Parathyroid adenoma (tissue), 2 donors: Measurements from ENCODE around the gene PSPN.
A peak's percentile ranks its signal among the peaks of the same experiment; 100 is the strongest.
"Not testable (repeated sequence)": the region's sequence is repeated elsewhere in the genome, so short reads cannot be mapped to it uniquely, and the experiment has no call there.

ENCODE experiments used
- H2AFZ ChIP-seq: fragments of 300-600 bp; sonication (generic); one replicate; pipeline ENCODE4 v1.7.0; 2017; ENCODE audit warnings: antibody characterized with exemption, mild to moderate bottlenecking
- H3K27ac ChIP-seq: fragments of 300-600 bp; sonication (generic); one replicate; pipeline ENCODE4 v1.7.0; 2017
- H3K27me3 ChIP-seq: fragments of 300-600 bp; sonication (generic); one replicate; pipeline ENCODE4 v1.7.0; 2017; ENCODE audit warnings: low read length; ENCODE audit not compliant: control insufficient read depth, insufficient read depth
- H3K36me3 ChIP-seq: fragments of 300-600 bp; sonication (generic); one replicate; pipeline ENCODE4 v1.7.0; 2017; ENCODE audit warnings: low read length; ENCODE audit not compliant: control insufficient read depth, insufficient read depth
- H3K4me1 ChIP-seq: fragments of 300-600 bp; sonication (generic); one replicate; pipeline ENCODE4 v1.7.0; 2017; ENCODE audit warnings: control low read depth
- H3K4me2 ChIP-seq: fragments of 300-600 bp; sonication (generic); one replicate; pipeline ENCODE4 v1.7.0; 2017; ENCODE audit warnings: low read length
- H3K4me3 ChIP-seq: fragments of 300-600 bp; sonication (generic); one replicate; pipeline ENCODE4 v1.7.0; 2017; ENCODE audit warnings: low read depth, low read length
- H3K79me2 ChIP-seq: fragments of 300-600 bp; sonication (generic); one replicate; pipeline ENCODE4 v1.7.0; 2017; ENCODE audit warnings: control low read depth
- H3K9ac ChIP-seq: fragments of 300-600 bp; sonication (generic); one replicate; pipeline ENCODE4 v1.7.0; 2017; ENCODE audit warnings: mild to moderate bottlenecking
- H3K9me3 ChIP-seq: fragments of 300-600 bp; sonication (generic); one replicate; pipeline ENCODE4 v1.7.0; 2017; ENCODE audit warnings: low read length; ENCODE audit not compliant: control insufficient read depth
- CTCF ChIP-seq: fragments of 300-600 bp; sonication (generic); IDR thresholded peaks from one replicate; pipeline ENCODE4 v1.7.0; 2017; ENCODE audit warnings: antibody characterized with exemption, mild to moderate bottlenecking
- donor health status: primary hyperparathyroidism.

The PSPN gene

DNA sequence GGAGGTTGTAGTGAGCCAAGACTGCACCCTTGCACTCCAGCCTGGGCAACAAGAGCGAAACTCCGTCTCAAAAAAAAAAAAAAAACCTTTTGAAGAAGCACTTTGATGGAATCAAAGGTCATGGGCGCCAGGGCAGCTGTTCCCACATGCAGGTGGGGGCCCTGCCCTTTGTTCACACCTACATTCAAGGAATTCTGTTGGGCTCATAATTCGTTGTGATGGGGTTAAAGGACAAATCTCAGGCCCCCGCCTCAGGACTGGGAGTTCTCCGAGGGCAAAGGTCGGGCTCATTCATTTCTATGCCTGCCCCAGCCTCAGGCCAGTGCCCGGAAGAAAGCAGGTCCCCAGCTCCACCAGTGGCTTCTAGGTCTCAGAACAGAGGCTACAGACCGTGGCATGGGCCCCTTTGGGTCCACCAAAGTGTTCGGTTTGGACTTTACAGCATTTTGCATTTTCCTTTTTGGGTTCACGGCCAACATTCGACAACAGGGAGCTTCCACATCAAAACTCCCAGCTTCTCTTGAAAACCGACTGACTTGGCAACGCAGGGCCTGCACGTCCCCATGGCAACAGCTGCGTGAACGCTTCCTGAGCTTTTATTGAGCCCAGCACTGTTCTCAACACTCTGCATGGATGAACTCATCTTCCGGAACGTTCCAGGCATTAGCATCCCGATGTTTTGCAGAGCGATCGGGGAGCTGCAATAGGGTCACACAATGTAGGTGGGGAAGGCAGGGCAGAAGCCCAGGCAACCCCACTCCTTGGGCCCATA is 27.3 kb upstream of the PSPN start:
- Histone ChIP-seq H2AFZ (peak overlapping the region; percentile 79), H3K4me1 (no peaks in the 10 kb centered on the region), H3K9ac (no peak overlapping the region), H3K9me3 (no peaks in the 10 kb centered on the region), H3K79me2 (no peaks in the 10 kb centered on the region), H3K27ac (no peak overlapping the region), H3K27me3 (no peaks in the 10 kb centered on the region), H3K4me2 (no peak overlapping the region), H3K4me3 (no peak overlapping the region), H3K36me3 (no peaks in the 10 kb centered on the region)
- no peak for TF ChIP-seq CTCF

DNA sequence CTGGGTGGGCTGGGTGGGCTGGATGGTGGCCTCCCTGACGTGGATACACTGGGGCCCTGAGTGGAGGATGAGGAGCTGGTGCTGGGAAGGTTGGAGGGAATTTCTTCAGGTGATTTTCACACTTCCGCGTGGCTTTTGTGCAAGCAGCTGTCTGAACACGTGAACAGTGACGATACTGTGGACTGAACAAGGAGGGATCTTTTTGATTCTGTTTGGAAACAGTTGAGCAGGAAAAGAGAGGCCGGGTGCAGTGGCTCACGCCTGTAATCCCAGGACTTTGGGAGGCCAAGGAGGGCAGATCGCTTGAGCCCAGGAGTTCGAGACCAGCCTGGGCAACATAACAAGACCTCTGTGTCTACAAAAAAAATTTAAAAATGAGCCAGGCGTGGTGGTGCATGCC is 26.3 kb upstream of the PSPN start:
- Histone ChIP-seq H3K4me3 (no peak overlapping the region), H3K79me2 (no peaks in the 10 kb centered on the region), H2AFZ (no peak overlapping the region), H3K4me2 (no peak overlapping the region), H3K9me3 (no peaks in the 10 kb centered on the region), H3K9ac (no peak overlapping the region), H3K27ac (no peak overlapping the region), H3K4me1 (no peaks in the 10 kb centered on the region), H3K36me3 (no peaks in the 10 kb centered on the region), H3K27me3 (no peaks in the 10 kb centered on the region)
- TF ChIP-seq CTCF = no peak

- H3K4me2 ChIP-seq, H3K27me3 ChIP-seq, H3K79me2 ChIP-seq, H3K9me3 ChIP-seq, H3K9ac ChIP-seq, H3K4me1 ChIP-seq, H3K27ac ChIP-seq, H2AFZ ChIP-seq, H3K36me3 ChIP-seq, H3K4me3 ChIP-seq: not testable (repeated sequence)
Measured at GRCh38 chr19:6400062-6400944, 24.6 kb upstream of the PSPN start.

DNA sequence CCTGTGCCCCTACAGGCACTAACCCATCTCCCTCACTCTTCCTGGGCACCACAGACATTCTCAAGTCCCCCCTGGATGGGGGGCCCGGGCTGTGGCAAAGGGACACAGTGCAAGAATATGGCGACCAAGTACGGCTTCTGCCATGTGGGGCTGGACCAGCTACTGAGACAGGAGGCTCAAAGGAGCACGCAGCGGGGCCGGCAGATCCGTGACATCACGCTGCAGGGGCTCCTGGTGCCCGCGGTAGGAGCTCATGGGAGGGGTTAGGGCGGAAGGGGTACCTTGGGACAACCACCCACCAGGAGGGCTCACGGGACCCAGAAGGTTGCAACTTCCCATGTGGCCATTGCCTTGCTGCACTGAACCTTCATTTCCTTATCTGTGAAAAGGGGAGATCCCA is 20.6 kb upstream of the PSPN start:
- Histone ChIP-seq H3K4me2 (no peak overlapping the region), H3K9me3 (no peaks in the 10 kb centered on the region), H3K27me3 (no peaks in the 10 kb centered on the region), H3K9ac (no peak overlapping the region), H2AFZ (no peak overlapping the region), H3K27ac (no peak overlapping the region), H3K36me3 (no peaks in the 10 kb centered on the region), H3K79me2 (peaks cover 8% of the 10 kb centered on the region), H3K4me1 (peaks cover 7% of the 10 kb centered on the region), H3K4me3 (no peak overlapping the region)
- TF ChIP-seq CTCF = no peak

DNA sequence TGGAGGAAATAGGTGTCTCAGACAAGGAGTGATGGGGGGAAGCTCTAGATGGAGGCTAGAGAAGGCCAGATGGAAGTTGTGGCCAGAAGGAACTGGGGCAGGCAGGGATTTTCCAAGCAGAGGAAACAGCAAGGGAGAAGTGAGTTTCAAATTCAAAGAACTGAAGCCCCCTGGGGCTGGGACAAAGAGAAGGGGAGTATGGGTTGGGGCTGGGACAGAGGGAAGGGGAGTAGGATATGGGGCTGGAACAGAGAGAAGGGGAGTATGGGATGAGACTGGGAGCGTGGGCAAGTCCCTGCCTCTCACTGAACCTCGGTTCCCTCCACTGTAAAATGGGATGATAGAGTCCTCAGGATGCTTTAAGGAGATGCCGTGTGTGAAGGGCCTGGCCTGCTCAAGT is 19.1 kb upstream of the PSPN start:
- Histone ChIP-seq H3K9me3 (no peaks in the 10 kb centered on the region), H3K9ac (no peak overlapping the region), H3K36me3 (no peaks in the 10 kb centered on the region), H3K4me3 (no peak overlapping the region), H2AFZ (no peak overlapping the region), H3K27ac (no peak overlapping the region), H3K79me2 (peaks cover 8% of the 10 kb centered on the region), H3K4me2 (no peak overlapping the region), H3K4me1 (peaks cover 7% of the 10 kb centered on the region), H3K27me3 (no peaks in the 10 kb centered on the region)
- no peak for TF ChIP-seq CTCF
